NOMO-1 treated with dmso at 0.1 percent for 144 hours (cell line): ENCODE measurements around the gene SCRT2.
"Not testable (repeated sequence)": the region's sequence is repeated elsewhere in the genome, so short reads cannot be mapped to it uniquely, and the experiment has no call there.

Source experiments
- DNase-seq: peaks from one replicate; lab custom pipeline; 2025; ENCODE audit not compliant: unreplicated experiment; lab: John Stamatoyannopoulos, UW

Gene SCRT2

GRCh38 chr20:675453-676314, at the start of gene SCRT2:
TSS of gene SCRT2 (minus strand) at chr20:675802. CDS start at chr20:675601, 201 bp downstream.
- DNase-seq = no peak

- DNase-seq = not testable (repeated sequence)
Measured at GRCh38 chr20:724797-725196, 49.2 kb upstream of the SCRT2 start.

GRCh38 chr20:723756-724155, 48.2 kb upstream of the SCRT2 start:
- DNase-seq = no peak

- DNase-seq = no peak
Measured at GRCh38 chr20:722822-723644, 47.4 kb upstream of the SCRT2 start.

- no peak for DNase-seq
Measured at GRCh38 chr20:721876-722275, 46.3 kb upstream of the SCRT2 start.

GRCh38 chr20:719816-720215, 44.2 kb upstream of the SCRT2 start:
- no peak for DNase-seq

- no peak for DNase-seq
Measured at GRCh38 chr20:719068-719467, 43.5 kb upstream of the SCRT2 start.

GRCh38 chr20:717832-718231, 42.2 kb upstream of the SCRT2 start:
- DNase-seq = no peak

- DNase-seq = no peak
Measured at GRCh38 chr20:717271-717670, 41.7 kb upstream of the SCRT2 start.

GRCh38 chr20:714453-714852, 38.9 kb upstream of the SCRT2 start:
- DNase-seq = no peak

GRCh38 chr20:711576-711975, 36.0 kb upstream of the SCRT2 start:
- no peak for DNase-seq

- no peak for DNase-seq
Measured at GRCh38 chr20:710780-711450, 35.3 kb upstream of the SCRT2 start.

- DNase-seq = no peak
Measured at GRCh38 chr20:709991-710779, 34.6 kb upstream of the SCRT2 start.

GRCh38 chr20:709423-709822, 33.8 kb upstream of the SCRT2 start:
- DNase-seq = no peak

GRCh38 chr20:708956-709355, 33.4 kb upstream of the SCRT2 start:
- DNase-seq = no peak

- no peak for DNase-seq
Measured at GRCh38 chr20:707451-708110, 32.0 kb upstream of the SCRT2 start.

GRCh38 chr20:706366-706885, 30.8 kb upstream of the SCRT2 start:
- no peak for DNase-seq

GRCh38 chr20:704726-705125, 29.1 kb upstream of the SCRT2 start:
- no peak for DNase-seq

- no peak for DNase-seq
Measured at GRCh38 chr20:703426-703825, 27.8 kb upstream of the SCRT2 start.

- no peak for DNase-seq
Measured at GRCh38 chr20:703006-703405, 27.4 kb upstream of the SCRT2 start.
